Skeletal muscle satellite cell (primary cell): ENCODE data around the gene FHIT. TPM values are rescaled to one million over a fixed set of nuclear protein-coding genes. Genes with fewer than 3 reads are reported as not detected.
A peak's percentile ranks its signal among the peaks of the same experiment; 100 is the strongest.

Experiments used
- H3K27me3 ChIP-seq: 2 replicates; pipeline ENCODE4 v1.7.0; 2013; ENCODE audit warnings: low read length; ENCODE audit not compliant: control insufficient read depth, insufficient read depth
- H3K36me3 ChIP-seq: 2 replicates; pipeline ENCODE4 v1.7.0; 2013; ENCODE audit warnings: mild to moderate bottlenecking, control low read depth, low read length; ENCODE audit not compliant: insufficient read depth
- H3K4me1 ChIP-seq: 2 replicates; pipeline ENCODE4 v1.7.0; 2013; ENCODE audit warnings: low read length; ENCODE audit not compliant: control insufficient read depth, insufficient read depth
- H3K4me2 ChIP-seq: 2 replicates; pipeline ENCODE4 v1.7.0; 2013; ENCODE audit warnings: mild to moderate bottlenecking, low read length
- H3K4me3 ChIP-seq: 2 replicates; pipeline ENCODE4 v1.7.0; 2013; ENCODE audit warnings: low read length
- H3K9ac ChIP-seq: 2 replicates; pipeline ENCODE4 v1.7.0; 2013; ENCODE audit warnings: mild to moderate bottlenecking, low read depth, low read length, moderate library complexity
- H3K9me3 ChIP-seq: replicated peaks from 2 replicates; pipeline ENCODE4 v1.7.0; 2013; ENCODE audit warnings: mild to moderate bottlenecking, control low read depth, low read length
- total RNA-seq: library from RNA; depleted of rRNA; stranded (reverse); fragments of >200 nt; gene quantifications from 2 replicates; pipeline ENCODE4 v1.2.3, GENCODE V29; 2012; rRNA removed

The FHIT gene
- total RNA-seq, result 0.87 and 2.5 TPM in 2 replicates

GRCh38 chr3:61251174-61251972 lies at the start of gene FHIT:
TSS of gene FHIT (minus strand) at chr3:61251452.
- Histone ChIP-seq H3K4me2 (peak within 1 kb of the TSS; percentile 85), H3K9ac (peak within 1 kb of the TSS; percentile 76), H3K27me3 (no peaks in the 10 kb centered on the region), H3K4me1 (peaks cover 17% of the 10 kb centered on the region), H3K36me3 (no peaks in the 10 kb centered on the region), H3K4me3 (peak within 1 kb of the TSS; percentile 78), H3K9me3 (no peaks in the 10 kb centered on the region)

GRCh38 chr3:61300786-61301185 lies 49.5 kb upstream of the FHIT start:
- Histone ChIP-seq H3K4me3 (no peak overlapping the region), H3K4me1 (no peaks in the 10 kb centered on the region), H3K9ac (no peak overlapping the region), H3K4me2 (no peak overlapping the region), H3K27me3 (peaks cover 10% of the 10 kb centered on the region), H3K36me3 (no peaks in the 10 kb centered on the region), H3K9me3 (no peaks in the 10 kb centered on the region)

- no peak overlapping the region for H3K4me2 ChIP-seq
- no peak overlapping the region for H3K9ac ChIP-seq
- H3K4me3 ChIP-seq, result no peak overlapping the region
- H3K36me3 ChIP-seq, result no peaks in the 10 kb centered on the region
- no peaks in the 10 kb centered on the region for H3K4me1 ChIP-seq
- no peaks in the 10 kb centered on the region for H3K9me3 ChIP-seq
- peaks cover 10% of the 10 kb centered on the region for H3K27me3 ChIP-seq
Observed at GRCh38 chr3:61300006-61300380, 48.7 kb upstream of the FHIT start.

DNA sequence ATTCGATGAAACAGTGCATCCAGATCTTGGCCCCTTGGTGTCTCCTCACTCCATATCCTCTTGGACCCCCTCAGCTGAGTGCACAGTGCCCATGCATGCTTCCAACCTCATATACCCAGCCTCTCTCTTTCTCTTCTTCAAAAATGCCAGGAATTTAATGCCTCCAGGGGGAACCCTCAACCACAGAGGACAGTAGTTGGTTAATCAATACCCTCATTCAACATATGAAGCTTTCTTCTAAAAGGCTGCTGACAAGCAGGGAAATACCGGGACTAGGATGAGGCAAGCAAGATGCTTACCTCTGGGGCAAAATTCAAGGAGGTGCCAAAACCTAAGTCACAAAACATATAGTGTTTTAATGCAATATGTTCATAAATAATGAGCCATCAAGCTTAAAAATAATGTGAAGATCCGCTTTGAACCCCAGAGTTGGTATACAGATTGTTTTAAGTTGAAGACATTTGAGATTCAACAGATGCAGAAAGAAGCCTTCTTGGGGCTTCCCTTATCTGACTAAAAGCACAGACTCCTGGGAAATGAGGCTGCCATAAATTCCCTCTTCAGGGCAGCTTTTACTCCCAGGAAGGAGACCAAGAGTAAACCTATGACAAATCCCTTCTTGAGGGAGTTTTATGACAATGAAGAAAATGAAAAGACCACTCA lies 48.2 kb upstream of the FHIT start:
- no peak overlapping the region for H3K4me2 ChIP-seq
- peaks cover 10% of the 10 kb centered on the region for H3K27me3 ChIP-seq
- no peak overlapping the region for H3K4me3 ChIP-seq
- H3K9ac ChIP-seq, result no peak overlapping the region
- H3K36me3 ChIP-seq, result no peaks in the 10 kb centered on the region
- H3K9me3 ChIP-seq, result no peaks in the 10 kb centered on the region
- no peaks in the 10 kb centered on the region for H3K4me1 ChIP-seq

- Histone ChIP-seq H3K36me3 (no peaks in the 10 kb centered on the region), H3K4me1 (no peaks in the 10 kb centered on the region), H3K4me2 (no peak overlapping the region), H3K27me3 (peaks cover 10% of the 10 kb centered on the region), H3K9ac (no peak overlapping the region), H3K4me3 (no peak overlapping the region), H3K9me3 (no peaks in the 10 kb centered on the region)
Observed at GRCh38 chr3:61297821-61298220, 46.6 kb upstream of the FHIT start.

- Histone ChIP-seq H3K9me3 (no peaks in the 10 kb centered on the region), H3K27me3 (no peaks in the 10 kb centered on the region), H3K4me1 (no peaks in the 10 kb centered on the region), H3K4me2 (no peak overlapping the region), H3K36me3 (no peaks in the 10 kb centered on the region), H3K4me3 (no peak overlapping the region), H3K9ac (no peak overlapping the region)
Observed at GRCh38 chr3:61288446-61288845, 37.2 kb upstream of the FHIT start.

GRCh38 chr3:61283876-61284275 lies 32.6 kb upstream of the FHIT start:
- Histone ChIP-seq H3K4me1 (no peaks in the 10 kb centered on the region), H3K36me3 (no peaks in the 10 kb centered on the region)

GRCh38 chr3:61278713-61279112 lies 27.5 kb upstream of the FHIT start:
- Histone ChIP-seq H3K27me3 (no peaks in the 10 kb centered on the region), H3K4me3 (no peak overlapping the region), H3K9ac (no peak overlapping the region), H3K9me3 (no peaks in the 10 kb centered on the region), H3K4me1 (no peaks in the 10 kb centered on the region), H3K36me3 (no peaks in the 10 kb centered on the region), H3K4me2 (no peak overlapping the region)

More at GRCh38 chr3:61283876-61284275, 32.6 kb upstream of the FHIT start:
- Histone ChIP-seq H3K4me3 (no peak overlapping the region), H3K9me3 (no peaks in the 10 kb centered on the region), H3K27me3 (no peaks in the 10 kb centered on the region), H3K9ac (no peak overlapping the region), H3K4me2 (no peak overlapping the region)

DNA sequence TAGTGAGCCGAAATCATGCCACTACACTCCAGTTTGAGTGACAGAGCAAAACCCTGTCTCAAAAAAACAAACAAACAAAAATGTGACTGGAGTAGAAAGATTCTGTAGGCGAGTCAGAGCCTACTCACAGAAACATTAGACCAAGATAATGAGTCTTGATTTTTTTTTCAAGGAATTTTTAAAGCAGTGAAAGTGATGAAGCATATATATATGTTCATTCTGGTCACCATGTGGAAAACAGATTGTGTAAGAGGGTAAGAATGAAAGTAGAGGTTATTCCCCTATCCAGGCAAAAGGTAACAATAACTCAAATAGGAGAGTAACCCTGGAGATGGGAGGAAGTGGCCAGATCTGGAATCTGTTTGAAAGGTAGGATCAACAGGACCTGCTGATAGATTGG lies 26.2 kb upstream of the FHIT start:
- Histone ChIP-seq H3K36me3 (no peaks in the 10 kb centered on the region), H3K27me3 (no peaks in the 10 kb centered on the region), H3K4me3 (no peak overlapping the region), H3K4me1 (no peaks in the 10 kb centered on the region), H3K9me3 (no peaks in the 10 kb centered on the region), H3K9ac (no peak overlapping the region), H3K4me2 (no peak overlapping the region)

DNA sequence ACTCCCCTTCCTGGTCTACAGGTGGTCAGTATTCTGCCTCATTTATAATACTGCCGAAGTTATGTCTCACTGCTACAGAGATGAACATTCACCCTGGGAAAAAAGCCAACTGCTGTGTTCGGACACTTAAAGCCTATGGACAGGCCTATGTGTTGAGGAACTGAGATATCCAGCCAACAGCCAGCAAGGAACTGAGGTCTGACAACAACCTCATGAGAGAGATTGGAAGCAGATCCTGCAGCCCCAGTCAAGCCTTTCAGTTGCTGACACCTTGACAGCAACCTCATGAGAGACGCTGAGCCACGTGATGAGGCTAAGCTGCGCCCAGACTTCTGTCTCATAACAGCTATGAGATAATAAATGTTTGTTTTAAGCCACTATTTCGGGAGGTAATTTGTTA lies 18.2 kb upstream of the FHIT start:
- Histone ChIP-seq H3K4me3 (no peak overlapping the region), H3K4me1 (no peaks in the 10 kb centered on the region), H3K36me3 (no peaks in the 10 kb centered on the region), H3K27me3 (no peaks in the 10 kb centered on the region), H3K4me2 (no peak overlapping the region), H3K9me3 (no peaks in the 10 kb centered on the region), H3K9ac (no peak overlapping the region)

- Histone ChIP-seq H3K9ac (no peak overlapping the region), H3K4me2 (no peak overlapping the region), H3K36me3 (no peaks in the 10 kb centered on the region), H3K27me3 (no peaks in the 10 kb centered on the region), H3K4me1 (no peaks in the 10 kb centered on the region), H3K4me3 (no peak overlapping the region), H3K9me3 (no peaks in the 10 kb centered on the region)
Observed at GRCh38 chr3:61268644-61269043, 17.4 kb upstream of the FHIT start.

GRCh38 chr3:61264281-61264680 lies 13.0 kb upstream of the FHIT start:
- no peak overlapping the region for H3K9ac ChIP-seq
- H3K4me3 ChIP-seq, result no peak overlapping the region
- H3K4me2 ChIP-seq, result no peak overlapping the region
- no peaks in the 10 kb centered on the region for H3K36me3 ChIP-seq
- H3K27me3 ChIP-seq, result no peaks in the 10 kb centered on the region
- no peaks in the 10 kb centered on the region for H3K9me3 ChIP-seq
- no peaks in the 10 kb centered on the region for H3K4me1 ChIP-seq
